Activated CD8-positive, alpha-beta memory T cell treated with anti-CD3 and anti-CD28 coated beads for 24 hours (primary cell): Measurements from ENCODE around the gene SYT8.
A peak's percentile ranks its signal among the peaks of the same experiment; 100 is the strongest.

Source experiments
- DNase-seq: peaks from one replicate; pipeline ENCODE4 v3.0.0-alpha.2; 2020

SYT8 gene

GRCh38 chr11:1834062-1834610 is 654 bp upstream of the SYT8 start:
- DNase-seq = no peak

GRCh38 chr11:1835671-1836010 is 851 bp downstream of the SYT8 start:
- no peak for DNase-seq

- DNase-seq = no peak
Measured at GRCh38 chr11:1836011-1836945, 1.5 kb downstream of the SYT8 start.

GRCh38 chr11:1837171-1838076 is 2.6 kb downstream of the SYT8 start:
- DNase-seq = peak; percentile 95

- DNase-seq = no peak
Measured at GRCh38 chr11:1838077-1838425, 3.3 kb downstream of the SYT8 start.

GRCh38 chr11:1838426-1839144 is 3.8 kb downstream of the SYT8 start, which contains the start of gene TNNI2:
TSS of gene TNNI2 (plus strand) at chr11:1838981. CDS start at chr11:1839697, 716 bp downstream.
- DNase-seq = no peak

- DNase-seq = no peak
Measured at GRCh38 chr11:1839204-1839923, 4.6 kb downstream of the SYT8 start.

- DNase-seq = no peak
Measured at GRCh38 chr11:1839924-1840779, 5.4 kb downstream of the SYT8 start.

- no peak for DNase-seq
Measured at GRCh38 chr11:1840780-1841480, 6.1 kb downstream of the SYT8 start.

- DNase-seq = no peak
Measured at GRCh38 chr11:1841511-1842148, 6.8 kb downstream of the SYT8 start.

- no peak for DNase-seq
Measured at GRCh38 chr11:1842149-1843097, 7.6 kb downstream of the SYT8 start.

- DNase-seq = no peak
Measured at GRCh38 chr11:1843098-1843473, 8.3 kb downstream of the SYT8 start.

GRCh38 chr11:1843796-1844195 is 9.0 kb downstream of the SYT8 start:
- DNase-seq = no peak

GRCh38 chr11:1844221-1845094 is 9.7 kb downstream of the SYT8 start:
- peak; percentile 79 for DNase-seq

GRCh38 chr11:1845095-1845429 is 10.3 kb downstream of the SYT8 start:
- DNase-seq = no peak

GRCh38 chr11:1845561-1846452 is 11.0 kb downstream of the SYT8 start:
- DNase-seq = no peak

- DNase-seq = no peak
Measured at GRCh38 chr11:1846453-1846932, 11.7 kb downstream of the SYT8 start.
